ENCODE data around the gene EIF4EBP2. TPM values are rescaled to one million over a fixed set of nuclear protein-coding genes. Genes with fewer than 3 reads are reported as not detected.

EIF4EBP2 gene
- total RNA-seq, 1 donor from 2014 or later: 71.4 TPM

GRCh38 chr10:70380350-70381135 is 23.4 kb upstream of the EIF4EBP2 start:
- Mint-ChIP-seq H3K27me3 (ENCODE audit: low read depth) (no peaks in the 10 kb centered on the region), H3K9me3 (peaks cover 4% of the 10 kb centered on the region), H3K4me1 (peaks cover 28% of the 10 kb centered on the region), H3K4me3 (peak overlapping the region; percentile 79), H3K36me3 (peaks cover 4% of the 10 kb centered on the region), H3K27ac (no peak overlapping the region)
- no peak for TF ChIP-seq CTCF (IDR thresholded peaks at IDR 0.05; ENCODE audit: unreplicated experiment)
- no peak for DNase-seq (ENCODE audit: low spot score in 2 of 2, unreplicated experiment in 2 of 2)

- H3K36me3 Mint-ChIP-seq: peaks cover 4% of the 10 kb centered on the region
- peaks cover 28% of the 10 kb centered on the region for H3K4me1 Mint-ChIP-seq
- H3K27me3 Mint-ChIP-seq (ENCODE audit: low read depth): no peaks in the 10 kb centered on the region
- no peak for TF ChIP-seq CTCF (IDR thresholded peaks at IDR 0.05; ENCODE audit: unreplicated experiment)
- H3K27ac Mint-ChIP-seq: no peak overlapping the region
- peak overlapping the region; percentile 79 for H3K4me3 Mint-ChIP-seq
- peak in 1 of 2 experiments; percentile 57 for DNase-seq (ENCODE audit: low spot score in 2 of 2, unreplicated experiment in 2 of 2)
- H3K9me3 Mint-ChIP-seq: peaks cover 4% of the 10 kb centered on the region
Observed at GRCh38 chr10:70381471-70382421, 22.2 kb upstream of the EIF4EBP2 start.

GRCh38 chr10:70391654-70392053 is 12.3 kb upstream of the EIF4EBP2 start:
- no peak overlapping the region for H3K27ac Mint-ChIP-seq
- H3K4me1 Mint-ChIP-seq: peaks cover 12% of the 10 kb centered on the region
- no peaks in the 10 kb centered on the region for H3K36me3 Mint-ChIP-seq
- TF ChIP-seq CTCF (IDR thresholded peaks at IDR 0.05; ENCODE audit: unreplicated experiment): no peak
- no peaks in the 10 kb centered on the region for H3K27me3 Mint-ChIP-seq (ENCODE audit: low read depth)
- no peak overlapping the region for H3K4me3 Mint-ChIP-seq
- no peaks in the 10 kb centered on the region for H3K9me3 Mint-ChIP-seq
- DNase-seq (ENCODE audit: low spot score in 2 of 2, unreplicated experiment in 2 of 2): no peak

- H3K9me3 Mint-ChIP-seq: no peaks in the 10 kb centered on the region
- no peak for DNase-seq (ENCODE audit: low spot score in 2 of 2, unreplicated experiment in 2 of 2)
- peaks cover 7% of the 10 kb centered on the region for H3K4me1 Mint-ChIP-seq
- H3K27ac Mint-ChIP-seq: no peak overlapping the region
- no peak for TF ChIP-seq CTCF (IDR thresholded peaks at IDR 0.05; ENCODE audit: unreplicated experiment)
- no peaks in the 10 kb centered on the region for H3K27me3 Mint-ChIP-seq (ENCODE audit: low read depth)
- H3K4me3 Mint-ChIP-seq: no peak overlapping the region
- H3K36me3 Mint-ChIP-seq: no peaks in the 10 kb centered on the region
Observed at GRCh38 chr10:70396140-70396539, 7.8 kb upstream of the EIF4EBP2 start.

- no peak for DNase-seq (ENCODE audit: low spot score in 2 of 2, unreplicated experiment in 2 of 2)
- Mint-ChIP-seq H3K9me3 (no peaks in the 10 kb centered on the region), H3K4me1 (peaks cover 5% of the 10 kb centered on the region), H3K27me3 (ENCODE audit: low read depth) (no peaks in the 10 kb centered on the region), H3K36me3 (no peaks in the 10 kb centered on the region), H3K27ac (no peak overlapping the region), H3K4me3 (no peak overlapping the region)
- no peak for TF ChIP-seq CTCF (IDR thresholded peaks at IDR 0.05; ENCODE audit: unreplicated experiment)
Observed at GRCh38 chr10:70399177-70399576, 4.8 kb upstream of the EIF4EBP2 start.

All from mesothelial cell of epicardium (in vitro differentiated cells).